Embryonic facial prominence (tissue), 1 donor: ENCODE data around the gene HYAL2.

Experiments
- DNase-seq: peaks from one replicate; pipeline ENCODE4 v3.0.0-alpha.2; 2016; ENCODE audit errors: extremely low spot score

The HYAL2 gene

GRCh38 chr3:50271314-50271936 is 51.1 kb downstream of the HYAL2 start:
- no peak for DNase-seq

GRCh38 chr3:50270422-50271224 is 51.9 kb downstream of the HYAL2 start:
- DNase-seq = no peak

GRCh38 chr3:50269977-50270413 is 52.5 kb downstream of the HYAL2 start:
- DNase-seq = no peak

- DNase-seq = no peak
These were observed 53.1 kb downstream of the HYAL2 start for GRCh38 chr3:50269460-50269859.

- no peak for DNase-seq
These were observed 53.7 kb downstream of the HYAL2 start, which contains the start of gene SEMA3B for GRCh38 chr3:50268703-50269451. Gene SEMA3B, plus strand, starts transcription at chr3:50269147. Its CDS starts 94 bp downstream, at chr3:50269241.

GRCh38 chr3:50268276-50268675 is 54.3 kb downstream of the HYAL2 start:
- no peak for DNase-seq
